Mesendoderm (in vitro differentiated cells): ENCODE data around the gene ESRP2.

ENCODE experiments used
- DNase-seq: peaks from one replicate; pipeline ENCODE4 v3.0.0; 2013
- H2AK5ac ChIP-seq: 2 replicates; pipeline ENCODE4 v1.6.1; 2013; ENCODE audit warnings: low read length, inconsistent platforms
- H2BK120ac ChIP-seq: 2 replicates; pipeline ENCODE4 v1.6.1; 2013; ENCODE audit warnings: low read depth, mild to moderate bottlenecking, low read length, moderate library complexity, mixed read lengths
- H2BK15ac ChIP-seq: replicated peaks from 2 replicates; pipeline ENCODE4 v1.6.1; 2013; ENCODE audit warnings: low read depth, mild to moderate bottlenecking, moderate library complexity
- H2BK5ac ChIP-seq: 2 replicates; pipeline ENCODE4 v1.6.1; 2013; ENCODE audit warnings: low read length, inconsistent platforms
- H3K18ac ChIP-seq: 2 replicates; pipeline ENCODE4 v1.6.1; 2013; ENCODE audit warnings: mild to moderate bottlenecking, low read length, mixed read lengths
- H3K23ac ChIP-seq: one replicate; pipeline ENCODE4 v1.6.1; 2013; ENCODE audit warnings: low read length
- H3K27ac ChIP-seq: 2 replicates; pipeline ENCODE4 v1.5.1; 2013; ENCODE audit warnings: low read depth, mild to moderate bottlenecking, inconsistent platforms, low read length, moderate library complexity
- H3K27me3 ChIP-seq: 2 replicates; pipeline ENCODE4 v1.6.1; 2013; ENCODE audit warnings: low read length, control low read depth, mild to moderate bottlenecking, inconsistent platforms; ENCODE audit not compliant: insufficient read depth, poor library complexity
- H3K36me3 ChIP-seq: 2 replicates; pipeline ENCODE4 v1.6.1; 2013; ENCODE audit warnings: low read length, inconsistent platforms; ENCODE audit not compliant: control insufficient read depth, insufficient read depth
- H3K4ac ChIP-seq: one replicate; pipeline ENCODE4 v1.6.1; 2013; ENCODE audit warnings: low read depth, mild to moderate bottlenecking, low read length, moderate library complexity
- H3K4me1 ChIP-seq: 2 replicates; pipeline ENCODE4 v1.6.1; 2013; ENCODE audit warnings: low read depth, low read length, inconsistent platforms; ENCODE audit not compliant: control insufficient read depth
- H3K4me2 ChIP-seq: 2 replicates; pipeline ENCODE4 v1.6.1; 2013; ENCODE audit warnings: low read length
- H3K4me3 ChIP-seq: 2 replicates; pipeline ENCODE4 v1.5.1; 2013; ENCODE audit warnings: mild to moderate bottlenecking, low read length
- H3K56ac ChIP-seq: one replicate; pipeline ENCODE4 v1.6.1; 2013; ENCODE audit warnings: low read length
- H3K79me1 ChIP-seq: 2 replicates; pipeline ENCODE4 v1.6.1; 2013; ENCODE audit warnings: low read length, inconsistent platforms
- H3K79me2 ChIP-seq: 2 replicates; pipeline ENCODE4 v1.6.1; 2013; ENCODE audit warnings: mild to moderate bottlenecking, low read length; ENCODE audit not compliant: control insufficient read depth, insufficient read depth
- H3K9ac ChIP-seq: 2 replicates; pipeline ENCODE4 v1.6.1; 2013; ENCODE audit warnings: low read length, inconsistent platforms
- H4K5ac ChIP-seq: one replicate; pipeline ENCODE4 v1.6.1; 2013; ENCODE audit warnings: low read length
- H4K8ac ChIP-seq: one replicate; pipeline ENCODE4 v1.6.1; 2013; ENCODE audit warnings: low read depth, mild to moderate bottlenecking, control low read depth, low read length, moderate library complexity
- WGBS: extraction: QIAGEN DNeasy Blood & Tissue Kit; methylation state at CpG from one replicate; pipeline ENCODE4 v1.1.7; 2013; ENCODE audit warnings: low lambda C conversion rate, missing lambda C conversion rate; ENCODE audit not compliant: insufficient coverage; ENCODE audit errors: extremely low coverage; 5-methylcytosine and 5-hydroxymethylcytosine counted together

Gene ESRP2

DNA sequence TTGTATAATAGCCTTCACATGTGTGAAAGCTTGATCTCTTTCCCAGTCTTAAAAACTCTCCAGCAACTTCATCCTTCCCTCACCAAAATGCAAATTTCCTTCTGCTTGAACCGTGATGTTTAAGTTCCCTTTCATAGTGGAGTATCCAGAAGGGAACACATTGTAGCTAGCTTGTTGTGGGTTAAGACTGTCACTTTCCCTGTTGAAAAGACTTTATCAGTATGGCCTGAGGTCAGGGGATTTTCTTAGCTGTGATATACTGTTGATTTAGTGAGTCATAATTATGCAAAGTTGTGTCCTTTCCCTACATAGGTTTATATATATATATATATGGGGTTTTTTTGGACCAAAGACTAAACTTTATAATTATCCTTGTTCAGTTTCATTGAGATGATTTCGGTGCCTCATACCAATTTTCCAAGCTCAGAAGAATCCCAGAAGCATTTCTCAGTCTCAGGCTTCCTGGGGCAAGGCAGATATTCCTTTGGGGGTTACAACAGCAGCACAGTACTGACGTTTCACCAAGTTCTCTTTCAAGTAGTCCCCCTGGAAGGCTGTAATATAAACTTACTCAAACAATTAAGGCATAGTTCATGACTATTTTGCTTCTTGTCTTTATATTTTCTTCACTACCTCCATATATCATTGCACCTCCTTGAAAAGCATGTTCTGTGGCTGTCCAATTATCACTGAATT is 35.7 kb downstream of the ESRP2 start:
- H3K18ac ChIP-seq, result no peak overlapping the region
- H3K23ac ChIP-seq, result no peak overlapping the region
- H2BK120ac ChIP-seq, result no peak overlapping the region
- no peak overlapping the region for H3K4me2 ChIP-seq
- peak; percentile 22 for DNase-seq
- H3K4ac ChIP-seq, result no peak overlapping the region
- H3K4me1 ChIP-seq, result no peaks in the 10 kb centered on the region
- H3K36me3 ChIP-seq, result peaks cover 2% of the 10 kb centered on the region
- no peaks in the 10 kb centered on the region for H3K27me3 ChIP-seq
- H3K4me3 ChIP-seq, result no peak overlapping the region
- H3K27ac ChIP-seq, result no peak overlapping the region
- H2BK15ac ChIP-seq, result no peak overlapping the region
- H3K79me2 ChIP-seq, result no peaks in the 10 kb centered on the region
- peaks cover 2% of the 10 kb centered on the region for H3K79me1 ChIP-seq
- H3K56ac ChIP-seq, result no peak overlapping the region
- H4K8ac ChIP-seq, result no peak overlapping the region
- no peak overlapping the region for H3K9ac ChIP-seq
- H2BK5ac ChIP-seq, result no peak overlapping the region
- H2AK5ac ChIP-seq, result no peak overlapping the region
- WGBS, result no CpG with 5 or more reads among the region's 3 CpGs
- no peak overlapping the region for H4K5ac ChIP-seq

DNA sequence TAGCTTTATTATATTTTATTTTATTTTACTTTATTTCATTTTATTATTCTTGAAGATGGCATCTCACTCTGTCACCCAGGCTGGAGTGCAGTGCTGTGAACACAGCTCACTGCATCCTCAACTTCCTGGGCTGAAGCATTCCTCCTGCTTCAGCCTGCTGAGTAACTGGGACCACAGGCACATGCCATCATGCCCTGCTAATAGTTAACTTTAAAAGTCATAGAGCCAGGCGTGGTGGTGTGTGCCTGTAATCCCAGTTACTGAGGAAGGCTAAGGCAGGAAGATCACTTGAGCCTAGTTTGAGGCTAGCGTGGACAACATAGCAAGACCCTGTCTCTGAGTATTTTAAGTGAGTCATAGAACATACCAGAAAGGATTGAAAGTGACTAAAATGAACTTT is 38.7 kb downstream of the ESRP2 start:
- Histone ChIP-seq H2BK15ac (no peak overlapping the region), H2AK5ac (no peak overlapping the region), H3K56ac (no peak overlapping the region), H2BK5ac (no peak overlapping the region), H3K18ac (no peak overlapping the region), H3K27me3 (no peaks in the 10 kb centered on the region), H3K4ac (no peak overlapping the region), H3K9ac (no peak overlapping the region), H3K4me1 (no peaks in the 10 kb centered on the region), H3K36me3 (peaks cover 2% of the 10 kb centered on the region), H4K5ac (no peak overlapping the region), H3K23ac (no peak overlapping the region), H3K79me2 (no peaks in the 10 kb centered on the region), H3K79me1 (peaks cover 2% of the 10 kb centered on the region), H4K8ac (no peak overlapping the region), H3K4me3 (no peak overlapping the region), H3K27ac (no peak overlapping the region), H2BK120ac (no peak overlapping the region), H3K4me2 (no peak overlapping the region)
- DNase-seq, result no peak
- no CpG with 5 or more reads among the region's 2 CpGs for WGBS

DNA sequence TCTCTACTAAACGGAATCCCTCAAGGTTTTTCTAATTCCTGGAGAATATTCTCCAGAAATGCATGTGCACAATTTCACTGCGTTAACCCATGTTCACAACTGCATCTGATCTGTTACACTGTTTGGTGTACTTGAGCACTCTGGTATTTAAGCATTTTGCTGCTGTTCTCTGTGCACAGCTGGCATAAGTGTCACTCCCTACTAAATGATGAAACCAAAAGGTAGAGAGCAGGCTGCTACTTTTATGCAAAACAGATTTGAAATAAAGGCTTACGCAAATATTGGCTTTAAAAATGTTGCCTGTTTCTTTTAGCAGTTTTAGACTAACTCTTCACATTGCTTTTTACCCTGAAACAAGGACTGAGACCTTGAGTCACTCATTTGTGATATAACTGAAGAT is 41.7 kb downstream of the ESRP2 start:
- WGBS, result no CpG with 5 or more reads among the region's 3 CpGs
- no peaks in the 10 kb centered on the region for H3K79me1 ChIP-seq
- H3K23ac ChIP-seq, result no peak overlapping the region
- H2BK15ac ChIP-seq, result no peak overlapping the region
- no peak overlapping the region for H3K4me2 ChIP-seq
- no peak overlapping the region for H3K18ac ChIP-seq
- no peak for DNase-seq
- H3K4me1 ChIP-seq, result no peaks in the 10 kb centered on the region
- H3K4ac ChIP-seq, result no peak overlapping the region
- no peaks in the 10 kb centered on the region for H3K27me3 ChIP-seq
- no peak overlapping the region for H3K9ac ChIP-seq
- H2BK5ac ChIP-seq, result no peak overlapping the region
- H3K79me2 ChIP-seq, result no peaks in the 10 kb centered on the region
- H3K36me3 ChIP-seq, result peaks cover 4% of the 10 kb centered on the region
- H2AK5ac ChIP-seq, result no peak overlapping the region
- no peak overlapping the region for H3K27ac ChIP-seq
- no peak overlapping the region for H2BK120ac ChIP-seq
- H4K8ac ChIP-seq, result no peak overlapping the region
- no peak overlapping the region for H3K56ac ChIP-seq
- H4K5ac ChIP-seq, result no peak overlapping the region
- no peak overlapping the region for H3K4me3 ChIP-seq

DNA sequence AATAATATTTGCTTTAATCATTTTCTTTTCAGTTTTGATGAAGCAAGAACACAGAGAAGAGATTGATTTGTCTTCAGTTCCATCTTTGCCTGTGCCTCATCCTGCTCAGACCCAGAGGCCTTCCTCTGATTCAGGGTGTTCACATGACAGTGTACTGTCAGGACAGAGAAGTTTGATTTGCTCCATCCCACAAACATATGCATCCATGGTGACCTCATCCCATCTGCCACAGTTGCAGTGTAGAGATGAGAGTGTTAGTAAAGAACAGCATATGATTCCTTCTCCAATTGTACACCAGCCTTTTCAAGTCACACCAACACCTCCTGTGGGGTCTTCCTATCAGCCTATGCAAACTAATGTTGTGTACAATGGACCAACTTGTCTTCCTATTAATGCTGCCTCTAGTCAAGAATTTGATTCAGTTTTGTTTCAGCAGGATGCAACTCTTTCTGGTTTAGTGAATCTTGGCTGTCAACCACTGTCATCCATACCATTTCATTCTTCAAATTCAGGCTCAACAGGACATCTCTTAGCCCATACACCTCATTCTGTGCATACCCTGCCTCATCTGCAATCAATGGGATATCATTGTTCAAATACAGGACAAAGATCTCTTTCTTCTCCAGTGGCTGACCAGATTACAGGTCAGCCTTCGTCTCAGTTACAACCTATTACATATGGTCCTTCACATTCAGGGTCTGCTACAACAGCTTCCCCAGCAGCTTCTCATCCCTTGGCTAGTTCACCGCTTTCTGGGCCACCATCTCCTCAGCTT is 45.0 kb downstream of the ESRP2 start:
- Histone ChIP-seq H3K4me2 (no peak overlapping the region), H3K23ac (no peak overlapping the region), H3K27me3 (no peaks in the 10 kb centered on the region), H3K4ac (no peak overlapping the region), H2BK5ac (no peak overlapping the region), H4K8ac (no peak overlapping the region), H2BK15ac (no peak overlapping the region), H2BK120ac (no peak overlapping the region), H3K56ac (no peak overlapping the region), H3K18ac (no peak overlapping the region), H3K4me1 (no peaks in the 10 kb centered on the region), H3K4me3 (no peak overlapping the region), H3K27ac (no peak overlapping the region), H4K5ac (no peak overlapping the region), H3K79me1 (no peaks in the 10 kb centered on the region), H2AK5ac (no peak overlapping the region), H3K79me2 (no peaks in the 10 kb centered on the region), H3K9ac (no peak overlapping the region), H3K36me3 (peaks cover 4% of the 10 kb centered on the region)
- WGBS, result no CpG with 5 or more reads among the region's 2 CpGs
- no peak for DNase-seq

DNA sequence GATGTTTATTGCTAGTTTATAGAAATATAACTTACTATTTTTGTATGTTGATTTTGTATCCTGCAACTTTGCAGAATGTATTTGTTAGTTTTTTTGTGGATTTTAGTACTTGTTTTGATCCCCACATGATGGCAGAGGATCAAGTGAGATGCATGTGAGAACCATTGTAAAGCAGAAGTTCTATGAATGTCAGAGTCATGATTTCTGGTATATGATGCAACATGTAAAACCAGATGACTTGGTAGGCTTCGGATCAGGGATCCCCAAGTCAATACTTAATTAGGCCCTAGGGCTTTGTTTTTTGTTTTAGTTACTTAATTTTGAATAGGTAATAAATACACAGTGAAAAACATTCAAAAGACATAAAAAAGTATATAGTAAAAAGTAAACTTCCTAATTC is 45.8 kb downstream of the ESRP2 start:
- Histone ChIP-seq H3K4me2 (no peak overlapping the region), H3K79me1 (no peaks in the 10 kb centered on the region), H3K56ac (no peak overlapping the region), H3K18ac (no peak overlapping the region), H4K5ac (no peak overlapping the region), H3K27ac (no peak overlapping the region), H3K36me3 (peaks cover 4% of the 10 kb centered on the region), H4K8ac (no peak overlapping the region), H3K27me3 (no peaks in the 10 kb centered on the region), H3K4me3 (no peak overlapping the region), H3K4ac (no peak overlapping the region), H2AK5ac (no peak overlapping the region), H3K9ac (no peak overlapping the region), H3K4me1 (no peaks in the 10 kb centered on the region), H2BK5ac (no peak overlapping the region), H3K23ac (no peak overlapping the region), H2BK120ac (no peak overlapping the region), H2BK15ac (no peak overlapping the region), H3K79me2 (no peaks in the 10 kb centered on the region)
- no peak for DNase-seq
- WGBS, result no CpG with 5 or more reads among the region's 1 CpG
